ENCODE measurements around the gene MOB1A.

- TF ChIP-seq ZNF274 (IDR thresholded peaks at IDR 0.05; ENCODE audit: low read depth, low read length) = no peak
- TF ChIP-seq YY1 (IDR thresholded peaks at IDR 0.05; ENCODE audit: insufficient read depth, insufficient read length) = no peak
- TF ChIP-seq SUZ12 (IDR thresholded peaks at IDR 0.05; ENCODE audit: extremely low read depth, insufficient read depth, insufficient read length) = no peak
Measured at GRCh38 chr2:74107071-74107470, 71.6 kb downstream of the MOB1A start.

Measured in NT2/D1 (cell line).